Left lung (tissue), 10 donors: Measurements from ENCODE around the gene RIPK3. TPM values are rescaled to one million over a fixed set of nuclear protein-coding genes. Genes with fewer than 3 reads are reported as not detected.
A peak's percentile ranks its signal among the peaks of the same experiment; 100 is the strongest.
"Not testable (repeated sequence)": the region's sequence is repeated elsewhere in the genome, so short reads cannot be mapped to it uniquely, and the experiment has no call there.

Source experiments
- ATAC-seq: fragments of 200-7000 bp; cut with Tn5 transposase; one replicate; pipeline ENCODE4 v1.9.1; 2020; ENCODE audit warnings: moderate library complexity
- DNase-seq, 4 donors: peaks; one replicate each; pipeline ENCODE4 v3.0.0-alpha.2; 2013 to 2020
- H3K27ac ChIP-seq, 2 donors: fragments of 200-600 bp; sonication (generic) in 1 of 2; one replicate each; pipeline versions ENCODE4 v1.5.0 to v1.8.0; 2020 to 2021
- H3K27me3 ChIP-seq, 2 donors: fragments of 200-600 bp; sonication (generic) in 1 of 2; one replicate each; pipeline versions ENCODE4 v1.5.0 to v1.8.0; 2020 to 2021
- H3K36me3 ChIP-seq, 2 donors: fragments of 200-600 bp; sonication (generic) in 1 of 2; one replicate each; pipeline versions ENCODE4 v1.5.0 to v1.8.0; 2020 to 2021
- H3K4me1 ChIP-seq, 2 donors: fragments of 200-600 bp; one replicate each; pipeline ENCODE4 v1.8.0; 2021
- H3K4me3 ChIP-seq, 2 donors: fragments of 200-600 bp; sonication (generic) in 1 of 2; one replicate each; pipeline versions ENCODE4 v1.5.0 to v1.8.0; 2020 to 2021; ENCODE audit warnings: mild to moderate bottlenecking in 1 of 2
- H3K9me3 ChIP-seq, 2 donors: fragments of 200-600 bp; sonication (generic) in 1 of 2; one replicate each; pipeline versions ENCODE4 v1.5.0 to v1.8.0; 2020 to 2021
- CTCF ChIP-seq, 2 donors: fragments of 200-600 bp; sonication (generic) in 1 of 2; IDR thresholded peaks; one replicate each; pipeline versions ENCODE4 v1.5.0 to v1.8.0; 2021; ENCODE audit warnings: antibody characterized with exemption in 2 of 2
- intact Hi-C, 2 donors: fragments of 100-400 bp; cut with DNase I; formaldehyde crosslinking; loops; one replicate each; pipeline versions ENCODE4 v1.11.2 to v1.14.2; 2022
- polyA plus RNA-seq, 6 donors: library from polyadenylated mRNA; unstranded; fragments of 120-200 nt; gene quantifications; one replicate each; pipeline ENCODE4 v1.2.1, GENCODE V29; 2013; ENCODE audit not compliant: insufficient read length in 6 of 6
- total RNA-seq, 2 donors: library from RNA; stranded (reverse); fragmentation: NEBNext Ultra II Directional; extraction: Animal tissue kit (Norgen Biotek cat#: 25700); gene quantifications; one replicate each; pipeline ENCODE4 v1.2.1, GENCODE V29; 2021
- donor health status: DM: no; HTN: yes; CAD: no.
- donor health status: DM: no; HTN: no; CAD: no.

RIPK3 gene
- total and polyA plus RNA-seq, 8 donors: 2.4 to 26.3 (median 3.3) TPM

- peaks cover 0 to 15% of the 10 kb centered on the region in 2 donors for H3K27me3 ChIP-seq
- no peaks in the 10 kb centered on the region for H3K9me3 ChIP-seq
- H3K27ac ChIP-seq: no peak overlapping the region
- H3K36me3 ChIP-seq: no peaks in the 10 kb centered on the region
- intact Hi-C loops: no loop called here
- ATAC-seq: no peak
- TF ChIP-seq CTCF (IDR thresholded peaks at IDR 0.05): no peak
- H3K4me1 ChIP-seq: peaks cover 5 to 15% of the 10 kb centered on the region in 2 donors
- no peak overlapping the region for H3K4me3 ChIP-seq
- no peak for DNase-seq
Measured at GRCh38 chr14:24361326-24361725, 21.5 kb upstream of the RIPK3 start.

- no peak for ATAC-seq
- intact Hi-C loops: no loop called here
- TF ChIP-seq CTCF (IDR thresholded peaks at IDR 0.05): no peak
Measured at GRCh38 chr14:24360281-24360680, 20.5 kb upstream of the RIPK3 start.

GRCh38 chr14:24356208-24356607 lies 16.4 kb upstream of the RIPK3 start:
- H3K27ac ChIP-seq: no peak overlapping the region
- intact Hi-C loops: no loop called here
- peaks cover 4 to 24% of the 10 kb centered on the region in 2 donors for H3K4me1 ChIP-seq
- no peak for TF ChIP-seq CTCF (IDR thresholded peaks at IDR 0.05)
- ATAC-seq (no peak), DNase-seq (no peak)
- no peak overlapping the region for H3K4me3 ChIP-seq
- no peaks in the 10 kb centered on the region for H3K9me3 ChIP-seq
- no peaks in the 10 kb centered on the region for H3K36me3 ChIP-seq
- H3K27me3 ChIP-seq: no peaks in the 10 kb centered on the region

More at GRCh38 chr14:24360281-24360680, 20.5 kb upstream of the RIPK3 start:
- DNase-seq: no peak
- no peaks in the 10 kb centered on the region for H3K36me3 ChIP-seq
- peaks cover 0 to 5% of the 10 kb centered on the region in 2 donors for H3K4me1 ChIP-seq
- H3K4me3 ChIP-seq: no peak overlapping the region
- H3K9me3 ChIP-seq: no peaks in the 10 kb centered on the region
- peaks cover 0 to 5% of the 10 kb centered on the region in 2 donors for H3K27me3 ChIP-seq
- H3K27ac ChIP-seq: no peak overlapping the region

- Histone ChIP-seq H3K27ac (no peak overlapping the region), H3K4me1 (peaks cover 4 to 24% of the 10 kb centered on the region in 2 donors), H3K36me3 (no peaks in the 10 kb centered on the region), H3K4me3 (no peak overlapping the region), H3K9me3 (no peaks in the 10 kb centered on the region), H3K27me3 (no peaks in the 10 kb centered on the region)
- DNase-seq (no peak), ATAC-seq (no peak)
- no peak for TF ChIP-seq CTCF (IDR thresholded peaks at IDR 0.05)
- intact Hi-C loops: no loop called here
Measured at GRCh38 chr14:24355009-24355408, 15.2 kb upstream of the RIPK3 start.

- intact Hi-C loops, H3K36me3 ChIP-seq, ATAC-seq, H3K4me3 ChIP-seq, H3K9me3 ChIP-seq, DNase-seq, H3K27me3 ChIP-seq: not testable (repeated sequence)
- peak overlapping the region; percentile 56 to 60 for H3K27ac ChIP-seq
- peaks cover 4 to 24% of the 10 kb centered on the region in 2 donors for H3K4me1 ChIP-seq
Measured at GRCh38 chr14:24354482-24354825, 14.7 kb upstream of the RIPK3 start.
